ENCODE results near the gene TERF2IP. TPM values are rescaled to one million over a fixed set of nuclear protein-coding genes. Genes with fewer than 3 reads are reported as not detected.

TERF2IP gene
- total and polyA plus RNA-seq, 9 of the 15 experiments (the other 6 are each of a cell fraction or from before 2014, with no cell fraction given): 14.5 to 64.2 (median 47.0) TPM

DNA sequence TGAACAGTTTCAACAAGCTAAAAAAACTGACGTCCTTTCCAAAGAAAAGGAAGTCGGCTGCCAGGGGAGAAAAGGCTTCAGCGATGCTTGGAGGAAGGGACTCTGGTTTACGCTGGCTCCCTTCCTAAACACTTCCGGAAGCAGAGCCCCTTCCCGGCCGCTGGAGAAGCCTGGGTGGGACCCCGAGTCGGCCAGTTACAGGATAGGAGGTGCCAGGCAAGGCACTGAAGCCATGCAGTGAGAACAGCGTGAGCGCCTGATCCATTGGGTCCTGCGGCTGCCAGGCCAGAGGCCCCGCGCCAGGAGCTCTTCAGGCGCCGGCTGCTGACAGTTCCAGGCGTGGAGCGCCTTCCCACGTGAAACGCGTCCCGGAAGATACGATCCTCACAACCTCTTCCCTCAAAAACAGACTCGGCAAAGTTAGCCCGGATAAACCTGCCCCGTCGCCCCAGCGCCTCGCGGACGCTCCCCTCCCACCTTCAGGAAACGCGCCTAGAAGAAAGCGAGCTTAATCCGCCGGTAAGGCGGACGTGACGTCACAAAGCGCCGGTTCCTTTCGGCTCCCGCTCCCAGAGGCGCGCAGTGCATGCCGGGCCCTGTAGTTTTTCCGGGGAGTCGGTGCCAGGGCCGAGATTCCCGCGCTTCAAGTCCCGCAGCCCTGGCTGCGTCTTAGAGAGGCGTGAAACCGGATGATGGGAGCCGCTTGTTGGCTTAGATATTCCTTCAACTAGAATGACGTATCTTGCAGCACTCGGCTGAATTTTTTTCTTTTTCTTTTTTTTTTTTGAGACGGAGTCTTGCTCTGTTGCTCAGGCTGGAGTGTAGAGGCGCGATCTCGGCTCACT lies 24.6 kb upstream of the TERF2IP start, which contains the start of gene ADAT1 (continued):
- TF ChIP-seq, protein P1, sequence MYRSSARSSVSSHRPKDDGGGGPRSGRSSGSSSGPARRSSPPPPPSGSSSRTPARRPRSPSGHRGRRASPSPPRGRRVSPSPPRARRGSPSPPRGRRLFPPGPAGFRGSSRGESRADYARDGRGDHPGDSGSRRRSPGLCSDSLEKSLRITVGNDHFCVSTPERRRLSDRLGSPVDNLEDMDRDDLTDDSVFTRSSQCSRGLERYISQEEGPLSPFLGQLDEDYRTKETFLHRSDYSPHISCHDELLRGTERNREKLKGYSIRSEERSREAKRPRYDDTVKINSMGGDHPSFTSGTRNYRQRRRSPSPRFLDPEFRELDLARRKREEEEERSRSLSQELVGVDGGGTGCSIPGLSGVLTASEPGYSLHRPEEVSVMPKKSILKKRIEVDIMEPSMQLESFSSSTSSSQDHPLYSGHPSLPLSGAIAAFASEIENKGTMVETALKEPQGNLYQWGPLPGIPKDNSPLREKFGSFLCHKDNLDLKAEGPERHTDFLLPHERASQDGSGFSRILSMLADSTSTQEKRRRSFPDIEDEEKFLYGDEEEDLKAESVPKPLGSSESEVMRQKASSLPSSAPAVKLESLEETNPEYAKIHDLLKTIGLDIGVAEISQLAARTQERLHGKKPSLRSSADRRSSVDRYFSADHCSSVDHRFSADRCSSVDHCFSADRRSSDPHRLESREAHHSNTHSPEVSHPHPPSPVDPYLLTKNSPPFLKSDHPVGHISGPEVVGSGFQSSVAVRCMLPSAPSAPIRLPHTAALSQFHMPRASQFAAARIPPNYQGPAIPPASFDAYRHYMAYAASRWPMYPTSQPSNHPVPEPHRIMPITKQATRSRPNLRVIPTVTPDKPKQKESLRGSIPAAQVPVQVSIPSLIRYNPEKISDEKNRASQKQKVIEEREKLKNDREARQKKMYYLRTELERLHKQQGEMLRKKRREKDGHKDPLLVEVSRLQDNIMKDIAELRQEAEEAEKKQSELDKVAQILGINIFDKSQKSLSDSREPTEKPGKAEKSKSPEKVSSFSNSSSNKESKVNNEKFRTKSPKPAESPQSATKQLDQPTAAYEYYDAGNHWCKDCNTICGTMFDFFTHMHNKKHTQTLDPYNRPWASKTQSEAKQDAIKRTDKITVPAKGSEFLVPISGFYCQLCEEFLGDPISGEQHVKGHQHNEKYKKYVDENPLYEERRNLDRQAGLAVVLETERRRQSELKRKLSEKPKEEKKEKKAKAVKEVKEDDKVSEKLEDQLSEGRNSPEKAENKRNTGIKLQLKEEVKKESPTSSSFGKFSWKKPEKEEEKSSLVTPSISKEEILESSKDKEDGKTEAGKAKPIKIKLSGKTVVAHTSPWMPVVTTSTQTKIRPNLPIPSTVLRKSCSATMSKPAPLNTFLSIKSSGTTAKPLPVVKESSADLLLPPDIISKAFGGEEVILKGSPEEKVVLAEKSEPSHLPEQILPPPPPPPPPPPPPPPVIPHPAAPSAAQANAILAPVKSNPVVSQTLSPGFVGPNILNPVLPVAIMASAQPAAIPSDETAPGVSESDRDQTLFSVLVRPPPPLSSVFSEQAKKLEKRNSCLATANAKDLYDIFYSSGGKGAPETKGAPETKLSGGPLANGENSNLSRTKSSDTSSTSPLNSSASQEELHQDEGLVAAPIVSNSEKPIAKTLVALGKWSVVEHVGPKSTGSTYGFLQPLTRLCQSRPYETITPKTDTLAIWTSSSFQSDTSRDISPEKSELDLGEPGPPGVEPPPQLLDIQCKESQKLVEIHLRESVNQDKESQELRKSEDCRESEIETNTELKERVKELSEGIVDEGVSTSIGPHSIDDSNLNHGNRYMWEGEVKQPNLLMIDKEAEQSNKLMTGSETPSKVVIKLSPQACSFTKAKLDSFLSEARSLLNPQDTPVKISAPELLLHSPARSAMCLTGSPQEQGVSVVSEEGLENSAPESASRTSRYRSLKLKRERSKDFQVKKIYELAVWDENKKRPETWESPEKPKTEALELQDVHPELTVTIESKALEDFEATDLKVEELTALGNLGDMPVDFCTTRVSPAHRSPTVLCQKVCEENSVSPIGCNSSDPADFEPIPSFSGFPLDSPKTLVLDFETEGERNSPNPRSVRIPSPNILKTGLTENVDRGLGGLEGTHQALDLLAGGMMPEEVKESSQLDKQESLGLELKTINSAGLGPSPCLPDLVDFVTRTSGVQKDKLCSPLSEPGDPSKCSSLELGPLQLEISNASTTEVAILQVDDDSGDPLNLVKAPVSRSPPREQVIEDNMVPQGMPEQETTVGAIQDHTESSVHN (IDR thresholded peaks at IDR 0.05; ENCODE audit: borderline replicate concordance in 1 of 2, low read depth in 1 of 2): no peak
- TF ChIP-seq SMAD2 (IDR thresholded peaks at IDR 0.05; ENCODE audit: low read depth, low read length) (no peak), CBX2 (IDR thresholded peaks at IDR 0.05; ENCODE audit: insufficient read depth, low read length, poor library complexity, severe bottlenecking) (no peak), NONO (IDR thresholded peaks at IDR 0.05; ENCODE audit: low read depth in 2 of 2, low read length in 1 of 2) (no peak), ZKSCAN1 (IDR thresholded peaks at IDR 0.05; ENCODE audit: low read depth, low read length) (no peak), EP300 (IDR thresholded peaks at IDR 0.05; ENCODE audit: low read length) (no peak; the same call in 1 of the 2 replicates), BHLHE40 (IDR thresholded peaks at IDR 0.05; ENCODE audit: low read length) (no peak), TEAD4 (IDR thresholded peaks at IDR 0.05; ENCODE audit: low read length) (peak; percentile 18; the same call in 1 of the 2 replicates), TEAD4 (CRISPR knock-in tag; IDR thresholded peaks at IDR 0.05; ENCODE audit: borderline replicate concordance) (no peak), MCM2 (IDR thresholded peaks at IDR 0.05; ENCODE audit: low read depth) (no peak), ZNF282 (CRISPR knock-in tag; IDR thresholded peaks at IDR 0.05) (no peak)
- TF ChIP-seq, protein P2, sequence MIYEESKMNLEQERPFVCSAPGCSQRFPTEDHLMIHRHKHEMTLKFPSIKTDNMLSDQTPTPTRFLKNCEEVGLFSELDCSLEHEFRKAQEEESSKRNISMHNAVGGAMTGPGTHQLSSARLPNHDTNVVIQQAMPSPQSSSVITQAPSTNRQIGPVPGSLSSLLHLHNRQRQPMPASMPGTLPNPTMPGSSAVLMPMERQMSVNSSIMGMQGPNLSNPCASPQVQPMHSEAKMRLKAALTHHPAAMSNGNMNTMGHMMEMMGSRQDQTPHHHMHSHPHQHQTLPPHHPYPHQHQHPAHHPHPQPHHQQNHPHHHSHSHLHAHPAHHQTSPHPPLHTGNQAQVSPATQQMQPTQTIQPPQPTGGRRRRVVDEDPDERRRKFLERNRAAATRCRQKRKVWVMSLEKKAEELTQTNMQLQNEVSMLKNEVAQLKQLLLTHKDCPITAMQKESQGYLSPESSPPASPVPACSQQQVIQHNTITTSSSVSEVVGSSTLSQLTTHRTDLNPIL (CRISPR knock-in tag; IDR thresholded peaks at IDR 0.05): no peak
- TF ChIP-seq, protein P3, sequence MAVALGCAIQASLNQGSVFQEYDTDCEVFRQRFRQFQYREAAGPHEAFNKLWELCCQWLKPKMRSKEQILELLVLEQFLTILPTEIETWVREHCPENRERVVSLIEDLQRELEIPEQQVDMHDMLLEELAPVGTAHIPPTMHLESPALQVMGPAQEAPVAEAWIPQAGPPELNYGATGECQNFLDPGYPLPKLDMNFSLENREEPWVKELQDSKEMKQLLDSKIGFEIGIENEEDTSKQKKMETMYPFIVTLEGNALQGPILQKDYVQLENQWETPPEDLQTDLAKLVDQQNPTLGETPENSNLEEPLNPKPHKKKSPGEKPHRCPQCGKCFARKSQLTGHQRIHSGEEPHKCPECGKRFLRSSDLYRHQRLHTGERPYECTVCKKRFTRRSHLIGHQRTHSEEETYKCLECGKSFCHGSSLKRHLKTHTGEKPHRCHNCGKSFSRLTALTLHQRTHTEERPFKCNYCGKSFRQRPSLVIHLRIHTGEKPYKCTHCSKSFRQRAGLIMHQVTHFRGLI (CRISPR knock-in tag; IDR thresholded peaks at IDR 0.05): no peak
- TF ChIP-seq, protein P4, sequence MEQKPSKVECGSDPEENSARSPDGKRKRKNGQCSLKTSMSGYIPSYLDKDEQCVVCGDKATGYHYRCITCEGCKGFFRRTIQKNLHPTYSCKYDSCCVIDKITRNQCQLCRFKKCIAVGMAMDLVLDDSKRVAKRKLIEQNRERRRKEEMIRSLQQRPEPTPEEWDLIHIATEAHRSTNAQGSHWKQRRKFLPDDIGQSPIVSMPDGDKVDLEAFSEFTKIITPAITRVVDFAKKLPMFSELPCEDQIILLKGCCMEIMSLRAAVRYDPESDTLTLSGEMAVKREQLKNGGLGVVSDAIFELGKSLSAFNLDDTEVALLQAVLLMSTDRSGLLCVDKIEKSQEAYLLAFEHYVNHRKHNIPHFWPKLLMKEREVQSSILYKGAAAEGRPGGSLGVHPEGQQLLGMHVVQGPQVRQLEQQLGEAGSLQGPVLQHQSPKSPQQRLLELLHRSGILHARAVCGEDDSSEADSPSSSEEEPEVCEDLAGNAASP (IDR thresholded peaks at IDR 0.05): no peak

Measured in K562 (cell line).